ENCODE data around the gene ARFIP2. TPM values are rescaled to one million over a fixed set of nuclear protein-coding genes. Genes with fewer than 3 reads are reported as not detected.

ARFIP2 gene
- total and polyA plus RNA-seq, 10 of the 15 experiments (the other 5 are each of a cell fraction or from before 2014, with no cell fraction given) = 11.7 to 59.8 (median 48.0) TPM

- TF ChIP-seq MTA3 (IDR thresholded peaks at IDR 0.05; ENCODE audit: borderline replicate concordance, low read length) (no peak), NFYA (IDR thresholded peaks at IDR 0.05; ENCODE audit: borderline replicate concordance, low read depth, low read length) (no peak), ZNF274 (IDR thresholded peaks at IDR 0.05; ENCODE audit: insufficient read depth, insufficient read length) (no peak), SIN3A (IDR thresholded peaks at IDR 0.05; ENCODE audit: low read depth, low read length) (peak; percentile 77), IKZF1 (conservative IDR thresholded peaks at IDR 0.05) (peak; percentile 74), ZBED1 (IDR thresholded peaks at IDR 0.05; ENCODE audit: borderline replicate concordance) (0 out of 2 replicates have a peak, but pooled peaks have one; percentile 45), WRNIP1 (IDR thresholded peaks at IDR 0.05; ENCODE audit: borderline replicate concordance, low read depth, low read length) (peak; percentile 50; the same call in 1 of the 2 replicates), PRDM15 (CRISPR knock-in tag; IDR thresholded peaks at IDR 0.05) (no peak), ZNF24 (IDR thresholded peaks at IDR 0.05) (no peak), BRCA1 (IDR thresholded peaks at IDR 0.05; ENCODE audit: low read depth, low read length) (no peak; the same call in 1 of the 2 replicates), HCFC1 (IDR thresholded peaks at IDR 0.05; ENCODE audit: low read length) (peak; percentile 82), CEBPZ (IDR thresholded peaks at IDR 0.05; ENCODE audit: low read depth, low read length) (no peak), SMAD1 (IDR thresholded peaks at IDR 0.05; ENCODE audit: low read depth, partially characterized antibody) (no peak), RFX5 (IDR thresholded peaks at IDR 0.05; ENCODE audit: low read depth, low read length) (peak; percentile 76), MTA2 (IDR thresholded peaks at IDR 0.05; ENCODE audit: low read depth) (no peak), ZNF207 (IDR thresholded peaks at IDR 0.05; ENCODE audit: borderline replicate concordance) (no peak; the same call in 1 of the 2 replicates), CTCF (IDR thresholded peaks at IDR 0.05 in 2 of 3, conservative IDR thresholded peaks at IDR 0.05 in 1 of 3; ENCODE audit: control insufficient read depth in 2 of 3, extremely low read depth in 1 of 3, insufficient read depth in 1 of 3, low read depth in 3 of 3, low read length in 3 of 3) (no peak), POLR2A (IDR thresholded peaks at IDR 0.05; ENCODE audit: low read depth, low read length) (peak; percentile 98), JUNB (IDR thresholded peaks at IDR 0.05) (no peak)
Measured at GRCh38 chr11:6481012-6481923, at the start of gene ARFIP2, which contains the start of gene TIMM10B (continued).

Measured in GM12878 (cell line).